GM21515 (cell line): ENCODE measurements around the gene ITGB7.
"Not testable (repeated sequence)": the region's sequence is repeated elsewhere in the genome, so short reads cannot be mapped to it uniquely, and the experiment has no call there.

Source experiments
- ATAC-seq: cut with Tn5 transposase; IDR thresholded peaks from one replicate; pipeline ENCODE4 v1.9.1; 2021; ENCODE audit not compliant: unreplicated experiment

The ITGB7 gene

DNA sequence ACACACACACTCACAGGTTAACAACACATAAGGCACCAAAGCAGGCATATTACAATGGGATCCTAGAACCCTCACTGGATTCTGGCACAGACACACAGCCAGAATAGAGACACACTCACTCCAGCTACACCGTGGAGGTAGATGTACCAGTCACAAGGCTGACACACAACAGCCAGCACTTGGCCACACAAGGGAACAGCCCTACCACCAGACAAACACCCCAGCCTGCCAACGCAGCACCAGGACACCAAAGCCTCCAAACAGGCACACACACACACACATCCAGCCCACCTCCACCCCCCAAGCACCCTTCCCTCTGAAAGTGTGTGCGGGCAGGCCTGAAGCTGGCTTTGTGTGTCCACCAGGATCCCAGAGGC is 10.9 kb upstream of the ITGB7 start:
- ATAC-seq: no peak

- ATAC-seq: no peak
These were observed 10.2 kb upstream of the ITGB7 start for GRCh38 chr12:53217051-53217930.

DNA sequence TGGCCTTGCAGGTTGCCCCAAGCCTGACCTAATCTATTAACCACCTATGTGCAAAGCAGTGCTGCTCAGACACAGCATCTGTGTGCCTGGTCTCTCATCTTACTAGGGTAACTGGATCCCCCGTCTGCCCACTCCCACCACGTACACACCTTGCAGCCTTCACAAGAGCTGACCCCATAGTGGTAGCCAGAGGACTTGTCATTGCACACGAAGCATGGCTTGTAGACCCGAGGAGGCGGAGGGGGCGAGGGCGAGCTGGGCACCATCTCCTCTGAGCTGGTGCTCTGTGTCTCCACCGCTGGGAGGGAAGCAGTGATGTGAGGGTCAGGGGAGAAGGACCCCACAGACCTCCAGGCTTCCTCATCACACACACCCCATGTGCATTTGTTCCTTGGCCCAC is 8.4 kb upstream of the ITGB7 start:
- ATAC-seq: no peak

GRCh38 chr12:53214687-53215455 is 7.8 kb upstream of the ITGB7 start:
- no peak for ATAC-seq

DNA sequence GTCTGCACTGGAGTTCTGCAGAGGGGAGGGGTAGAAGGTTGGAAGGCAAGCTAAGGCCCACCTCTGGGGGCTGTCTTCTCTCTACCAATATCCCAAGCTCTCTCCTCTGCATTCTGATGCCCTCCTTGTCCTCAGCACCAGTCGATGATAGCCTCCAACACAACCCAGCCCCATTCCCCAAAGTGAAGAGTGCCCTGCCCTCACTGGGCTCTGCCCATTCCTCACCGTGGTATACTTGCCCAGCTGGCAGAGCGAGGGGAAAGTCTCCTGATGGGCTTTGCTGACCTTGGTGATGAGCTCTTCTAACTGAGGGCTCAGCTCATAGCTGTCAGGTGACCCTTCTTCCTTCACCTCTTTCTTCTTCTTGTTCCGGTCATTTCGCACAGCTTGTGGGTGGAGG is 7.2 kb upstream of the ITGB7 start:
- ATAC-seq: no peak

DNA sequence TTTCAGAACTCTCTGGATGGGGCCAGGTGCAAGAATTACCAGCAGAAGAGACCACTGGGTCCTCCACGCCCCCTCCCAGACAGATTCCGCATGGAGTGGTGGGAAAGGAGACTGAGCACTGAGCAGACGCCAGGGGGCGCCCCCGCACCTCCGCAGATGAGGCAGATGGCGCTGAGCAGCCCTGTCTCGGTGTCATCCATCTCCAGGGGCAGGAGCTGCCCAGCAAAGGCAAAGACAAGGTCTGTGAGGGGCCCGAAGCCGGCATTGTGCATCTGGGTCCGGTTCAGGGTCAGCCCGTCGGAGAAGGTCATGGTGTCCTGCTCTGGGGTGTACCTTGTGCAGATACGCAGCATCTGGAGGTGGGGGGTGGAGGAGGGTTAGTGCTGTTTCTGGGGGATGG is 6.3 kb upstream of the ITGB7 start:
- no peak for ATAC-seq

- ATAC-seq: no peak
These were observed 5.9 kb upstream of the ITGB7 start for GRCh38 chr12:53212931-53213330.

DNA sequence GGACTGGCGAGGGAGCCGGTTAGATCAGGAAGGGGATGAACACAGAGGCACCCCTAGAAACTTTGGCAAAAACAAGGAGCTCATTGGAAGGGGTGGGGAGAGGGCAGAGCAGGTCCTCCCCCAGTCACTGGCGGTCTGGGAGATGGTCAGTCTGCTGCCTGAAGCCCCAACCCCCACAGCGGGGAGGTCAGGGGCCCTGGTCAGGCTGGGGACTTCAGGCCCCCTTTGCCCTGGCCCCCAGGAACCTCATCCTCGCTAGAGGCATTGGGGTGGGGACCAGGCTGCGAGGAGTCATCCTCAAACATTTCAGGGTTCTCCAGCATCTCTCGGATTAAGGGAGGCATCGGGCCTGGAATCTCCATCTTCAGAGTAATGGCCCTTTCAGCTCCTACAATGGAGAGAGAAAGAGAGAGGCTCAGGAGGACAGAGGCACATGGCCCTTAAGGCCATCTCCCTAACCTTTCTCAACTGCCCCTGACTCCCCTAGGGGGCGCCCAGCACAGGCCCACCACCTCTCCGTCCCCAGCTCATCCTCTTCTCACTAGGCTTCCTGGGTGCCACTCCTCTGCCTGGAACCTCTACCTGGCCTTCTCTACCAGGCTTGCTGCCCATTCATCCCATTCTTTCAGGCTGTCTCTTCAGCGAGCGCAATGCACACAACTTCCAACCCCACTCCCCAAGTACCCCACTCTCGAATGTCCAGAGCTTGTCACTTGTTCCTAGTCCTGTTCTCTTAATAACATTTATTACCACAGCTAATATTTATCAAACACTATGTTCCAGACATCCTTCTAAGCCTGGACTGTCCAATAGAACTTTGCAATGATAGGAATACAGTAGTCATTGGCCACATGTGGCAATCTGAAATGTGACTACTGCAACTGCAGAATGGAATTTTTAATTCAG is 4.7 kb upstream of the ITGB7 start:
- no peak for ATAC-seq

- no peak for ATAC-seq
These were observed 3.8 kb upstream of the ITGB7 start for GRCh38 chr12:53210843-53211242.

DNA sequence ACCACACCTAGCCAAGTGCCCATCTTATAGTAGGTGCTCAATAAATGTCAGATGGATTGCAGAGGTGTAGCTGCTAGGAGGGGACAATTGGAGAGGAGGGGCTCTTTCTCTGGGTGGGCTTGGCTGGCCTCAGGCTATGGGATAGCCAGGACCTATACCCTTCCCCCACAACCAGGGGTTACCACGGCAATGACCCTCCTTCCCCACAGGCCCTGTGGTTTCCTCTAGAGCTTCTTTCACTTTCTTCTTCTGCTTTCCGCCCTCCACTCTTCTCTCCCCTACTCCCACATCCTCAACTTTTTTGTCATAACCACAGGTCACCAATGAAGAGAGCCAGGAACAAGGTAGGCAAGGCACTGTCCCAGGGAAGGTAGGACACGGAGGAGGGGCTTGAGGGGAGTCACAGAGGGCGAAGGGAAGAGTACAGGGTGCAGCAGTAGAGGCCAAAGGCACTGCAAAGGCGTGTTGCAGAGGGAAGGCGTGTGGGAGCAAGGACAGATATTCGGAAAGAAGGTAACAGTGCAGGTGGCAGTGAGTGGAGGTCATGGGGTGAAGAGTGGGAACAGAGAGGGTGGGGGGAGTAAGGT is 1.9 kb upstream of the ITGB7 start:
- ATAC-seq: peak; percentile 34

DNA sequence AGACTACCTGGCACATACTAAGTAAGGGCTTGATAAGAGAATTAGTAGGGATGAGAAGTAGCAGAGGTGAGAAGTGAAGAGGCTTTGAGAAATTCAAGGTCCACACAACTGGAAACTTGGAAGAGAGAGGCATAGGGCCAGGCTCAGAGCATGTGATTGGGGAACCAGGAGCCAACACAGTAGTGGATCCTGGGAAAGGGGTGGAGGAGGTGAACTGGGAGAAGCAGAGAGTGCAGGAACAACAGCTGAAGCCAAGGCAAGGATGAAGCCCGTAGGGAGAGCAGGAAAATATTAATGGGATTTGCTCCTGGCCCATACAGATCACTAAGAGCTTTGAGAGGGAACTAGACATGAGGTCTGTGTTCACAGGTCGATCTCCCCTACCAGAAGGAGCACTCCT is 1.4 kb upstream of the ITGB7 start:
- ATAC-seq: no peak

GRCh38 chr12:53205747-53206419 is 1.2 kb downstream of the ITGB7 start:
- ATAC-seq: peak; percentile 66

DNA sequence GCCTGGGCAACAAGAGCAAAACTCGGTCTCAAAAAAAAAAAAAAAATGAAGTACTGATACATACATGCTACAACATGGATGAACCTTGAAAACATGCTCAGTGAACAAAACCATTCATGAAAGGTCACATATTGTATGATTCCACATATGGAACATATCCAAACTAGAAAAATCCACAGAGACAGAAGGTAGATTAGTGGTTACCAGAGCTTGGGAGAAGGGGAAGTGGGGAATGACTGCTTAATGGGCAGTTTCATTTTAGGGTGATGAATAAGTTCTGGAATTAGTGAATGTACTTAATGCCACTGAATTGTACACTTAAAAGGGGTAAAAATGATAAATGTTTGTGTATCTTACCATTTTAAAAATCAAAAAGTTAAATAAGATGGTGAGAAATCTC is 2.7 kb downstream of the ITGB7 start:
- no peak for ATAC-seq

DNA sequence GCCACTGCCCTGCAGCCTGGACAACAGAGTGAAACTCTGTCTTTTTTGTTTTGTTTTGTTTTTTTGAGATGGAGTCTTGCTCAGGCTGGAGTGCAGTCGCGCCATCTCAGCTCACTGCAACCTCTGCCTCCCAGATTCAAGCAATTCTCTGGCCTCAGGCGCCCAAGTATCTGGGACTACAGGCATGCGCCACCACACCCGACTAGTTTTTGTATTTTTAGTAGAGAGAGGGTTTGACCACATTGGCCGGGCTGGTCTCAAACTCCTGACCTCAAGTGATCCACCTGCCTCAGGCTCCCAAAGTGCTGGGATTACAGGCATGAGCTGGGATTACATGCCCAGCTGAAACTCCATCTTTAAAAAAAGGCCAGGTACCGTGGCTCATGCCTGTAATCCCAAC is 4.7 kb downstream of the ITGB7 start:
- not testable (repeated sequence) for ATAC-seq

- no peak for ATAC-seq
These were observed 5.4 kb downstream of the ITGB7 start for GRCh38 chr12:53201639-53202038.

DNA sequence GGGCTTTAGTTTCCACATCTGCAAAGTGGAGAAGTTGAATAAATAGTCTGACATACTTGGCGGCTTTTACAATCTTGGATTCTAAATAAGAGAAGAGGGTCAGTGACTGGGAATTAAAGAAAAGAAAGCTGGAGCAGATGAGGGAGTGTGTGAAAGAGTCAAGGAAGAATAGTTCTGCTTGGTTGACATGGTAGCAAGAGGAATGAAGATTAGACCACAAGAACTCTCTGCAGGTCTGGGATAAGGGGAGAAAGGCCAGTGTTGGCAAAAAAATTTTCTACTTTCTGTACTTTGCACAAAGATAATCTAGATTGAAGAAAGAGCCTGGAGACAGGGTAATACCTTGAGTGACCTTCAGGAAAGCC is 5.9 kb downstream of the ITGB7 start:
- ATAC-seq: no peak

DNA sequence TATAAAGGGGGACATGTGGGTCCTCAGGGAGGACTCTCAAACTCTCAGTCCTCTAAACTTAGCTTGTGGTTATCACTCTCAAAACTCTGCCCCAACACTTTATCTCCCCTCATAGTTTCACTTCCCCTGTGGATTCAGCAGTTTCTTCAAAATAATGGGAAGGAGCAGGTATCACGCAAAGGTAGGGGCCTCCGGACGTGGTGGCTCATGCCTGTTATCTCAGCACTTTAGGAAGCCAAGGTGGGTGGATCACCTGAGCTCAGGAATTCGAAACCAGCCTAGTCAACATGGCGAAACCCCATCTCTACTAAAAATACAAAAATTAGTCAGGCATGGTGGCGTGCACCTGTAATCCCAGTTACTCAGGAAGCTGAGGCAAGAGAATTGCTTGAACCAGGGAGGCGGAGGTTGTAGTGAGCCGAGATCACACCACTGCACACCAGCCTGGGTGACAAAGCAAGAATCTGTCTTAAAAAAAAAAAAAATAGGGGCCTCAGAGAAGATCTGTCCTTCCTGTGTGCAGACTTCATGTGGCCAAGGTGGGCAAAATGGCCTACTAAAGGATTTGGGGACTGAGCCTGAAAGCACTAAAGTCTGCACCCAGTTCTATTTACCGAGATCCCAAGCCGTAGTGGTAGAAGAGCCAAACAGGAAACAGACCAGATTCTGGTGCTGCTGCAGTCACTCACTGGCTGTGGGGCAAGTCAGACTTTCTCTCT is 6.4 kb downstream of the ITGB7 start:
- peak; percentile 46 for ATAC-seq

GRCh38 chr12:53200107-53200457 is 7.0 kb downstream of the ITGB7 start:
- peak; percentile 22 for ATAC-seq

- peak; percentile 5 for ATAC-seq
These were observed 7.4 kb downstream of the ITGB7 start for GRCh38 chr12:53199700-53200099.
